B cell (primary cell): Measurements from ENCODE around the gene LYST.

Source experiments
- EZH2 ChIP-seq: IDR thresholded peaks from 2 replicates; pipeline ENCODE4 v1.6.1; 2012; ENCODE audit warnings: borderline replicate concordance, low read depth, mild to moderate bottlenecking, moderate library complexity, low read length; ENCODE audit not compliant: insufficient read depth, poor library complexity, severe bottlenecking
- TF ChIP-seq, protein P1 (sequence below): fragments of 200-600 bp; IDR thresholded peaks from one replicate; pipeline ENCODE4 v1.8.0; 2022; ENCODE audit warnings: antibody characterized with exemption, mild to moderate bottlenecking

DNA sequence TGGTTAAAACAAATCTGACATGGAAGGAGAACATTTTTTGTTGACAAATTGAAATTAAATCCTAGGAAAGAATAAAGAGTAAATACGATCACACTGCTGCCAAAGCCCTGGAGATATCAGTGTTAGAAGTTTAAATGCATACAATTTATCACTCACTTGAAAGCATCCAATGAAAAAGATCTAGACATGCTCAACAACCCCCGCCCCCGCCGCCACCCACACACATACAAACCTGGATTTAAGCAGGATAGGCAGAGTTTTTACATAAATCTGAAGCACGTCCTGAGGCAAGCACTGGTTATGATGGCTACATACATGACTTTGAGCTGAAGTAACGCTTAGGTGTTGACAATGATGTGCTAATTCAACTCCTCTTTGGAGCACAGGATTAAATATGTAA, 58.5 kb downstream of the LYST start:
- TF ChIP-seq, protein P1, sequence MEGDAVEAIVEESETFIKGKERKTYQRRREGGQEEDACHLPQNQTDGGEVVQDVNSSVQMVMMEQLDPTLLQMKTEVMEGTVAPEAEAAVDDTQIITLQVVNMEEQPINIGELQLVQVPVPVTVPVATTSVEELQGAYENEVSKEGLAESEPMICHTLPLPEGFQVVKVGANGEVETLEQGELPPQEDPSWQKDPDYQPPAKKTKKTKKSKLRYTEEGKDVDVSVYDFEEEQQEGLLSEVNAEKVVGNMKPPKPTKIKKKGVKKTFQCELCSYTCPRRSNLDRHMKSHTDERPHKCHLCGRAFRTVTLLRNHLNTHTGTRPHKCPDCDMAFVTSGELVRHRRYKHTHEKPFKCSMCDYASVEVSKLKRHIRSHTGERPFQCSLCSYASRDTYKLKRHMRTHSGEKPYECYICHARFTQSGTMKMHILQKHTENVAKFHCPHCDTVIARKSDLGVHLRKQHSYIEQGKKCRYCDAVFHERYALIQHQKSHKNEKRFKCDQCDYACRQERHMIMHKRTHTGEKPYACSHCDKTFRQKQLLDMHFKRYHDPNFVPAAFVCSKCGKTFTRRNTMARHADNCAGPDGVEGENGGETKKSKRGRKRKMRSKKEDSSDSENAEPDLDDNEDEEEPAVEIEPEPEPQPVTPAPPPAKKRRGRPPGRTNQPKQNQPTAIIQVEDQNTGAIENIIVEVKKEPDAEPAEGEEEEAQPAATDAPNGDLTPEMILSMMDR = no peak
- no peak for TF ChIP-seq EZH2
